Measurements from ENCODE around the gene CROCC2.

CROCC2 gene

DNA sequence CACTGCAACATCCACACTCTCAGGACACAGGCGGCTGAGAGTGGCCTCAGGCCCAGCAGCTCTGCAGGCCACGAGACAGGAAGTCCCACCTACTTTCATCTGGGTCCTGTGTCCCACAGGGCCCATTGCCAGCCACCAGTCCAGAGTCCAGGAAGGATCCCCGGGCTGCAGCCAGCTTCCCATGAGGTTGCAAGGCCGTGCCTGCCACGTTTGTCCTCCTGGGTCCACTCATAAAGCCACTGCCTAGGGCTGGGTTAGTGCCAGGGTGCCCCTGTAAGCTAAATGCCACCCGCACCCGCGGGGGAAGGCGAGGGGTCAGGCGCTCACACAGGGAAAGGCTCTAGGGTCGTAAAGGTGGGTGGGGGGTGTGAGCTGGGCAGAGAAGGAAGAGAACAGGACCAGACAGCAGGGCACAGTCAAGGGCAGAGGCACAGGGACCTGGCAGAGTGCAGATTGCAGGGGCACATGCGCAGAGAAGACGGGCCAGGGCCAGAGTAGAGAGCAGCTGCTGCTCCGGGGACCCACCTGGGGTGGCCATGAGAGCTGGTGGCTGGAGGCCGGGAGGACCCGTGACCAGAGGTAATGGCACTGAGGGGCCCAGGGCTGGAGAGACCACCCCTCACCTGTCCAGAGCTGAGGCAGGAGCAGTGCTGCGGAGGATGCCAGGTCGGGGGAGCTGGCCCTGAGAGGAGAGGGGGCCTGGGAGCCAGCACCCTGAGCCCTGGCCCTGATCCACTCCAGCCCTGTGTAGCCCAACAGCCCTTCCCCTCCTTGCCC lies 29.5 kb upstream of the CROCC2 start:
- H3K4me1 ChIP-seq (ENCODE audit: control insufficient read depth, insufficient read depth, low read length, poor library complexity, severe bottlenecking): no peaks in the 10 kb centered on the region
- no peak for DNase-seq
- H3K27me3 ChIP-seq (replicated peaks; ENCODE audit: control insufficient read depth, insufficient read depth, low read length, poor library complexity, severe bottlenecking): no peaks in the 10 kb centered on the region
- H3K36me3 ChIP-seq (ENCODE audit: control insufficient read depth, insufficient read depth, low read length): no peaks in the 10 kb centered on the region
- H3K27ac ChIP-seq (ENCODE audit: insufficient read depth, low read length, poor library complexity, severe bottlenecking): no peak overlapping the region
- no peaks in the 10 kb centered on the region for H3K9me3 ChIP-seq (ENCODE audit: control insufficient read depth, low read length)
- no peak overlapping the region for H3K4me3 ChIP-seq (ENCODE audit: insufficient read depth, low read depth, low read length, poor library complexity, severe bottlenecking)

DNA sequence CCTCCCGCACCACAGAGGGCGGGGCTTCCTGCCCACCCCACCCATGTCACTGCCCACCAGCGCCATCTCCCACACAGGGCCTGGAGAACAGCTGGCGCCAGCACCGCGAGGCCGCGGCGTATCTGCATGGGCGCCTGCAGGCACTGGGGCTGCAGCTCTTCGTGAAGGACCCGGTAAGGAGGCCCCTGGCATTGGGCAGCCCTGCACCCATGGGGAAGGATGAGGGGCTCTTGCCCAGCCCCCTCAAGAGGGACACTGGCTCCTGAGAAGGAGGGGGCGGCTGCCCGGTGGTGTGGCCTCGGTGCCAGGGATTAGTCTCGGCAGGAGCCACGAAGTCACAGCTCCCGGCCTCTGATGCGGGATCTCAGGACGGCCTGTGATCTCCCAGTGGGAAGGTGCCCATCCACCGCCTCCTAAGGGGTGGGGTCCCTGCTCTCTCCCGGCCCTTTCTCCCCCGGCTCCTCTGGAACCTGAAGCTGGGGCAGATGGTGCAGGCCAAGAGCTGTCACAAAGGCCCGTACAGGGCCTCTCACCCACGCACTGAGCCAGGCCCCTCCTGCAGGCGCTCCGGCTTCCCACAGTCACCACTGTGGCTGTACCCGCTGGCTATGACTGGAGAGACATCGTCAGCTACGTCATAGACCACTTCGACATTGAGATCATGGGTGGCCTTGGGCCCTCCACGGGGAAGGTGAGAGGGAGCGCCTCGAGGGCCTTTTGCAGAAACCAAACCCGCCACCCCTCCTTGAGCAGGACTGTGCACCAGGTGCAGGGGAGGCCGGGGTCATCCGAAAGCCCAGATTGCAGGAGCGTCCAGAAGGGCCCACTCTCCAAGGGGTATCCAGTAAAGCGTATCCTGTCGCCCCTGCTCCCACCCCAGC lies 28.4 kb upstream of the CROCC2 start:
- Histone ChIP-seq H3K27me3 (replicated peaks; ENCODE audit: control insufficient read depth, insufficient read depth, low read length, poor library complexity, severe bottlenecking) (no peaks in the 10 kb centered on the region), H3K9me3 (ENCODE audit: control insufficient read depth, low read length) (no peaks in the 10 kb centered on the region), H3K27ac (ENCODE audit: insufficient read depth, low read length, poor library complexity, severe bottlenecking) (no peak overlapping the region), H3K4me1 (ENCODE audit: control insufficient read depth, insufficient read depth, low read length, poor library complexity, severe bottlenecking) (no peaks in the 10 kb centered on the region), H3K36me3 (ENCODE audit: control insufficient read depth, insufficient read depth, low read length) (no peaks in the 10 kb centered on the region), H3K4me3 (ENCODE audit: insufficient read depth, low read depth, low read length, poor library complexity, severe bottlenecking) (no peak overlapping the region)
- no peak for DNase-seq

DNA sequence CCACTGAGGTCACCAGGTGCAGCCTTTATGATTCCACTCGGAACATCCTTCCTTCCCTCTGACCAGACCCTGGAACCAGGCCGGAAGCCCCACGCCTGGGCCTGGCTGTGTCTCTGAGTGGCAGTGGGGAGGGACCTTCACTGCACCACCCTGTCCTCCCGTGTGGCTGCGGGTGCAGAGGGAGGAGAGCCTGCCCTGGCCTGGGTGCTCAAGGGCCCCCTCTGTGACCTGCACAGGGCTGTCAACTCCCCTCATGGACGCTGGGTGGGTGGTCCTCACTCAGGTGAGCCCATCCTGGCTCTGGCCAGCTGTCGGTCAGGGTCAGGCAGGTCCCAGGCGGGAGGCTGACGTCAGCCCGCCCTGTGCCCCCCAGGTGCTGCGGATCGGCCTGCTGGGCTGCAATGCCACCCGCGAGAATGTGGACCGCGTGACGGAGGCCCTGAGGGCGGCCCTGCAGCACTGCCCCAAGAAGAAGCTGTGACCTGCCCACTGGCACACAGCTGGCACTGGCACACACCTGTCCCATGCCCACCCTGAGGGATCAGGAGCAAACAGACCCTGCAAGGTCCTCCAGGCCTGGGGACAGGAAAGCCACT lies 27.7 kb upstream of the CROCC2 start:
- no peak overlapping the region for H3K27ac ChIP-seq (ENCODE audit: insufficient read depth, low read length, poor library complexity, severe bottlenecking)
- no peaks in the 10 kb centered on the region for H3K4me1 ChIP-seq (ENCODE audit: control insufficient read depth, insufficient read depth, low read length, poor library complexity, severe bottlenecking)
- H3K27me3 ChIP-seq (replicated peaks; ENCODE audit: control insufficient read depth, insufficient read depth, low read length, poor library complexity, severe bottlenecking): no peaks in the 10 kb centered on the region
- no peak overlapping the region for H3K4me3 ChIP-seq (ENCODE audit: insufficient read depth, low read depth, low read length, poor library complexity, severe bottlenecking)
- H3K36me3 ChIP-seq (ENCODE audit: control insufficient read depth, insufficient read depth, low read length): no peaks in the 10 kb centered on the region
- H3K9me3 ChIP-seq (ENCODE audit: control insufficient read depth, low read length): no peaks in the 10 kb centered on the region
- DNase-seq: no peak

- Histone ChIP-seq H3K36me3 (ENCODE audit: control insufficient read depth, insufficient read depth, low read length) (no peaks in the 10 kb centered on the region), H3K9me3 (ENCODE audit: control insufficient read depth, low read length) (no peaks in the 10 kb centered on the region), H3K4me3 (ENCODE audit: insufficient read depth, low read depth, low read length, poor library complexity, severe bottlenecking) (no peak overlapping the region), H3K27ac (ENCODE audit: insufficient read depth, low read length, poor library complexity, severe bottlenecking) (no peak overlapping the region), H3K4me1 (ENCODE audit: control insufficient read depth, insufficient read depth, low read length, poor library complexity, severe bottlenecking) (no peaks in the 10 kb centered on the region), H3K27me3 (replicated peaks; ENCODE audit: control insufficient read depth, insufficient read depth, low read length, poor library complexity, severe bottlenecking) (no peaks in the 10 kb centered on the region)
- no peak for DNase-seq
Observed at GRCh38 chr2:240879105-240879504, 27.0 kb upstream of the CROCC2 start.

DNA sequence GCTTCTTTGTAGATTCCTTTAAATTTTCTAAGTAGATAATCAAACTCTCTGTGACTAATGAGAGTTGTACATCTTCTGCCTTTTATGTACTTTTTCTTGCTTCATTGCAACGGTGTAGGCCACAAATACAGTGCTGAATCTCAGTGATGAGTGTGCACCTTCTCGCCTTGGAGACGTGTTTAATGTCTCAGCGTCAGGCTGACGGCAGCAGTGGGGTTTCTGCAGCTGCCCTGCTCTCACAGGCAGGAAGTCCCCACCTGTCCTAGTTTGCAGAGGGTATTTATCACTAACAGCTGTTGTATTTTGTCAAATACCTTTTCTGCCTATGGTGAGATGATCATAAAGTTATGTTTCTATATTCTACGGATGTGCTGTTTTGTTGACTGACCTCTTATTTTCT lies 24.2 kb upstream of the CROCC2 start:
- DNase-seq: no peak
- H3K27ac ChIP-seq (ENCODE audit: insufficient read depth, low read length, poor library complexity, severe bottlenecking): no peak overlapping the region
- H3K27me3 ChIP-seq (replicated peaks; ENCODE audit: control insufficient read depth, insufficient read depth, low read length, poor library complexity, severe bottlenecking): no peaks in the 10 kb centered on the region
- no peaks in the 10 kb centered on the region for H3K9me3 ChIP-seq (ENCODE audit: control insufficient read depth, low read length)
- no peaks in the 10 kb centered on the region for H3K36me3 ChIP-seq (ENCODE audit: control insufficient read depth, insufficient read depth, low read length)
- no peaks in the 10 kb centered on the region for H3K4me1 ChIP-seq (ENCODE audit: control insufficient read depth, insufficient read depth, low read length, poor library complexity, severe bottlenecking)
- no peak overlapping the region for H3K4me3 ChIP-seq (ENCODE audit: insufficient read depth, low read depth, low read length, poor library complexity, severe bottlenecking)

GRCh38 chr2:240884221-240884620 lies 21.9 kb upstream of the CROCC2 start:
- H3K27me3 ChIP-seq (replicated peaks; ENCODE audit: control insufficient read depth, insufficient read depth, low read length, poor library complexity, severe bottlenecking): no peaks in the 10 kb centered on the region
- no peaks in the 10 kb centered on the region for H3K36me3 ChIP-seq (ENCODE audit: control insufficient read depth, insufficient read depth, low read length)
- H3K9me3 ChIP-seq (ENCODE audit: control insufficient read depth, low read length): no peaks in the 10 kb centered on the region
- H3K4me3 ChIP-seq (ENCODE audit: insufficient read depth, low read depth, low read length, poor library complexity, severe bottlenecking): no peak overlapping the region
- H3K27ac ChIP-seq (ENCODE audit: insufficient read depth, low read length, poor library complexity, severe bottlenecking): no peak overlapping the region
- H3K4me1 ChIP-seq (ENCODE audit: control insufficient read depth, insufficient read depth, low read length, poor library complexity, severe bottlenecking): no peaks in the 10 kb centered on the region
- DNase-seq: no peak

DNA sequence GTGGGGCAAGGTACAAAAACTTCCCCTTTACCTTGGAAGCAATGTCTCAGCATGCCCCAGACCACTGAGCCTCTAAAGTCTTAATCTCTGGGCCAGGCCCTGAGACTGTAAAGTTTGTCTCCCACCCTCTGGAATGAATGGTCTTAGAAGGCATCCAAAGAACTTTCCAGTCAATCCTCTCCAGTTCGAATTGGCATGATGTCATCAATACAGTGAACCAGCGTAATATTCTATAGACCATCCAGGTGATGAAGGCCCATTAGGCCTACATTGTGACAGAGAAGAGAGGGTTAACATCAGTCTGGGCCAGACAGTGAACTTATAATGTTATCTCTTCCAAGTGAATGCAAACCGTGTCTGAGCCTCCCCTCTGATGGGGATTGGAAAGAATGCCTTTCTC lies 21.4 kb upstream of the CROCC2 start:
- no peak for DNase-seq
- Histone ChIP-seq H3K27ac (ENCODE audit: insufficient read depth, low read length, poor library complexity, severe bottlenecking) (no peak overlapping the region), H3K9me3 (ENCODE audit: control insufficient read depth, low read length) (no peaks in the 10 kb centered on the region), H3K4me3 (ENCODE audit: insufficient read depth, low read depth, low read length, poor library complexity, severe bottlenecking) (no peak overlapping the region), H3K4me1 (ENCODE audit: control insufficient read depth, insufficient read depth, low read length, poor library complexity, severe bottlenecking) (no peaks in the 10 kb centered on the region), H3K36me3 (ENCODE audit: control insufficient read depth, insufficient read depth, low read length) (no peaks in the 10 kb centered on the region), H3K27me3 (replicated peaks; ENCODE audit: control insufficient read depth, insufficient read depth, low read length, poor library complexity, severe bottlenecking) (no peaks in the 10 kb centered on the region)

- Histone ChIP-seq H3K36me3 (ENCODE audit: control insufficient read depth, insufficient read depth, low read length) (no peaks in the 10 kb centered on the region), H3K27me3 (replicated peaks; ENCODE audit: control insufficient read depth, insufficient read depth, low read length, poor library complexity, severe bottlenecking) (no peaks in the 10 kb centered on the region), H3K27ac (ENCODE audit: insufficient read depth, low read length, poor library complexity, severe bottlenecking) (no peak overlapping the region), H3K4me3 (ENCODE audit: insufficient read depth, low read depth, low read length, poor library complexity, severe bottlenecking) (no peak overlapping the region), H3K9me3 (ENCODE audit: control insufficient read depth, low read length) (no peaks in the 10 kb centered on the region), H3K4me1 (ENCODE audit: control insufficient read depth, insufficient read depth, low read length, poor library complexity, severe bottlenecking) (no peaks in the 10 kb centered on the region)
- DNase-seq: no peak
Observed at GRCh38 chr2:240885566-240885965, 20.6 kb upstream of the CROCC2 start.

DNA sequence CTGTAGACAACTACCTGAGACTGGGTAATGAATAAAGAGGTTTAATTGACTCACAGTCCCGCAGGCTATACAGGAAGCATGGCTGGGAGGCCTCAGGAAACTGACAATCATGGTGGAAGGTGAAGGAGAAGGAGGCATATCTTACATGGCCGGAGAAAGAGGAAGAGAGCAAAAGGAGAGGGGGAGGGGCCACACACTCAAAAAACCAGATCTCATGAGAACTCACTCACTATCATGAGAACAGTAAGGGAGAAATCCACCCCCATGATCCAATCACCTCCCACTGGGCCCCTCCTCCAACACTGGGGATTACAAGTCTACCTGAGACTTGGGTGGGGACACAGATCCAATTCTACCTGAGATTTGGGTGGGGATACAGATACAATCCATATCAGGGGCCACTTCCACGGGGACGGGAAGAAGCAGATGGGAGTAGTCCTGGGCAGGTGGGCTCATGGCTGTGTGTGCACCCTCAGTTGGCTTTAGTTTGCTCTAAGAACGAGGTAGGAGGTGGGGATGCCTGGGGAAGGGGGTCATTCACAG lies 20.0 kb upstream of the CROCC2 start:
- H3K4me3 ChIP-seq (ENCODE audit: insufficient read depth, low read depth, low read length, poor library complexity, severe bottlenecking): no peak overlapping the region
- no peak for DNase-seq
- H3K36me3 ChIP-seq (ENCODE audit: control insufficient read depth, insufficient read depth, low read length): no peaks in the 10 kb centered on the region

More for the DNA sequence above, 20.0 kb upstream of the CROCC2 start:
- no peak overlapping the region for H3K27ac ChIP-seq (ENCODE audit: insufficient read depth, low read length, poor library complexity, severe bottlenecking)
- H3K4me1 ChIP-seq (ENCODE audit: control insufficient read depth, insufficient read depth, low read length, poor library complexity, severe bottlenecking): no peaks in the 10 kb centered on the region
- H3K9me3 ChIP-seq (ENCODE audit: control insufficient read depth, low read length): no peaks in the 10 kb centered on the region
- no peaks in the 10 kb centered on the region for H3K27me3 ChIP-seq (replicated peaks; ENCODE audit: control insufficient read depth, insufficient read depth, low read length, poor library complexity, severe bottlenecking)

Measured in effector memory CD4-positive, alpha-beta T cell (primary cell).